OCI-M2 (cell line): ENCODE measurements around the gene LARGE1.

ENCODE experiments used
- DNase-seq: peaks from one replicate; lab custom pipeline; 2025; ENCODE audit not compliant: unreplicated experiment; lab: John Stamatoyannopoulos, UW

LARGE1 gene

DNA sequence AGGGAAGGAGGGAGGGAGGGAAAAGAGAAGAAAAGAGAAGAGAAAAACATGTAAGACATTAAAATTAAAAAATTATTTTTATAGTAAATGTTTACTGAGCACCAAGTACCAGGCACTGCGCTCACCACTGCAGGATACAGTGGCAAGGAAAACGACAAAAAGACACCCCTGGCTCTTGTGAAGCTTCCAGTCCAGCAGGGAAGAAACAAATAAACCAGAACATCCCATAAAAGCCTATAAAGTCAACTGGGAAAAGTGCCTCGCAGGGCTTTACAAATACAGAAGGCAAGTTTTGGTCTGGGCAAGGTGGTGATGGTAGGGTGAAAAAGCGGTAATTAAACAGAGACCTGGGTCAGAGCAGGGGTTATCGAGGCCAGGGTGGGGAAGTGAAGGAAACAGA is 33.6 kb downstream of the LARGE1 start:
- DNase-seq, result no peak

- DNase-seq, result no peak
Observed at GRCh38 chr22:33884829-33885228, 35.4 kb downstream of the LARGE1 start.

DNA sequence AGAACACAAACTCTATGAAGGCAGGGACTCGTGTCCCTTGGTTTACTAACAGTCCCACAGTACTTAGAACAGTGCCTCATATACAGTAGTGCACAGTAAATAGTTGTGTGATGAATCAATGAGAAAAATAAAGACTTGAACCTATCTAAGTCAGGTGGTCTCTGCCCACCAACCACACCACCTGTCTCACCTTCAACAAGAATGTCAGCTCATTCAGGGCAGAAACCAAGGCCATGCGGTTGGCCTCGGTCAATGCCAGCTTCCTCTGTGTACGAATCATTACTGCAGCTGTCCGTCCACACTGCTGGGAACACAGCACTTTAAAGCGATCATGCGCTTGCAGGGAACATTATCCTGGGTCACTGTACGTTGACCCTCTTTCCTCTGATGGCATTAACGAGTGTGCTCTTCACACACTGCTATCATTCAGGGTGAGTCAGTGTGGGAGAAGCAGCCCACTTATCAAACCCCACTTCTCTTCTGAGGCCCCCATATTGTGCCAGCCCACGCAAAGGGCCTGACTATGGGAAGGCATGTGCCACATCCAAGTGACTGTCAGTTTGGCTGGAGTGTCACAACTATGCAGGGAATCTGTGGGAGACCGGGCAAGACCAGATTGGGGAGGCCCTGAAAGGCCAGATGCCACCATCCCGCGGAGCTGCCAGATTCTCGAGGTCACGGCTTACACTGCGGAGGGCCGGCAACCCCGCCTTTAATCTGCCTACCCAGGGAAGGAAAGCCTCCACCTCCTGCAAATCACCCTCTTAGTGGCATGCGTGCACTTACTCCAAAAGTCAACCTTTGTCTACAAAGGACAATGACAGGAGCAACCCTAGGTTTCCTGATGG is 36.1 kb downstream of the LARGE1 start:
- no peak for DNase-seq

GRCh38 chr22:33883561-33883960 is 36.7 kb downstream of the LARGE1 start:
- DNase-seq, result no peak

- DNase-seq, result no peak
Observed at GRCh38 chr22:33882991-33883390, 37.3 kb downstream of the LARGE1 start.

DNA sequence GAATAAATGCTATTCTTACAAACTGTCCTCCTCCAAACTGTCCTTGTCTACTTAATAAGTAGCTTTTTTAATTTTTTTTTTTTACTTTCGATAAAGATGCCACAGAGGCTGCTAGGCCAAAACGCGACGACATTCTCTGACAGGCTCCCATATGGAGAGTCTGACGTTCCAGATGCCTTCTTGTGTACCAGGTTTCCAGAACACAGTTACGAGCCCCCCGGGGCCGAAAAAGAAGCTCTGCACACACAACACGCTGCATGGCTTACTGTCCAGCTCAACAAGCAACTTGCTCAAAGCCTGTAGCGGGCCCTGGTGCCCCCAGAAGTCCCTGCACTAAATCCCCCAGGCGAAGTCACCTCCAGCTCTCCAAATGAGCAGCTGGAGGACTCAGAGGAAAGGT is 39.3 kb downstream of the LARGE1 start:
- no peak for DNase-seq

GRCh38 chr22:33879796-33880195 is 40.5 kb downstream of the LARGE1 start:
- no peak for DNase-seq

DNA sequence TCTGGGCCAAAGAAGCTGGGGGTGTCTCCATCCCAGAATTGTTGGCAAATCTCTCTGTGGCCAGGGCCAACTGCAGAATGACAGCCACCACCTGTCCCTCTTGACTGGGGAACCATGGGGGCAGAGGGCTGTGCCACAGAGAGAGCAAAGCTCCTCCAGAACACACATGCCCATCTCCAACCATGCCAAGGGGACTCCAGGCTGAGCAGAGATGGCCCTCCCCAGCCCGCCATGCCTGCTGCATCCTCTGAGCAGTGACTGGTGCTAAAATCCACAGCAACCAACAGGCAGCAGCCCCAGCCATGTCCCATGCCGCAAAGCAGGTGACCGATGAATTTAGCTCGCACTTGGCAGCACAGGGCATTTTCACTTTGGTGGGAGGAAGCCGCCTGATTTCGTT is 45.0 kb downstream of the LARGE1 start:
- DNase-seq, result no peak

GRCh38 chr22:33874206-33874605 is 46.1 kb downstream of the LARGE1 start:
- no peak for DNase-seq

GRCh38 chr22:33873666-33874065 is 46.6 kb downstream of the LARGE1 start:
- DNase-seq, result no peak

DNA sequence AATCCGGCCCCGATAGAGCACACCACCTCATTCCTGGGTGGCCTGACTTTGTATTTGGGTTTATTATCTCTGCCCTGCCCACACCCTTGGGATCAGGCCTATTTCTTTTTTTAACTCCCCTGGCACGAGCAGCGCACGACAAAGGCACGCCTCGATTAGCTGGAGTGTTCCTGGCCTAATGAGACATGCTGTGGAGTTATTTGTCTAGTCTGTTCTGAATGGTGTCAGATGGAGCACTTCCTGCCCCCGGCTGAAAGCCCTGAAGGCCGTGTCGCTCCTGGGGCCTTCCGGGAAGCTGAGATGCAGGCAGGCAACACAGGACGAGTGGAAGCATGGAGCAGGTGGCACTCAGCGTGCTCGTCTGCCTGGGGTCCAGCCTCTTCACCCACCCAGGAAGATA is 47.1 kb downstream of the LARGE1 start:
- no peak for DNase-seq

- DNase-seq, result no peak
Observed at GRCh38 chr22:33871935-33872334, 48.3 kb downstream of the LARGE1 start.

DNA sequence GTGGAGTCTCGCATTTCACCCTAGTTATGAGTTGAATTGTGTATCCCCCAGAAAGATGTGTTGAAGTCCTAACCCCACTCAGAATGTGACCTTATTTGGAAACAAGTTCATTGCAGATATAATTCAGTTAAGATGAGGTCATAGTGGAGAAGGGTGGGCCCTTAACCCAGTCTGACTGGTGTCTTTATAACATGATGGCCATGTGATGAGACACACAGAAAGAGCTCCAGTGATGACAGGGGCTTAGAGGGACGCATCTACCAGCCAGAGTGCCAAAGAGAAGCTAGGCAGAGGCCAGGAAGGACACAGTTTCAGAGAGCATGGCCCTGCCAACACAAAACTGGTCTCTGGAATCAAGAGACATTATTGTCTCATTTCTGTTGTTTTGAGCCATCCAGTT is 50.3 kb downstream of the LARGE1 start:
- no peak for DNase-seq

GRCh38 chr22:33867971-33868370 is 52.3 kb downstream of the LARGE1 start:
- no peak for DNase-seq

GRCh38 chr22:33867118-33867866 is 53.0 kb downstream of the LARGE1 start:
- no peak for DNase-seq

DNA sequence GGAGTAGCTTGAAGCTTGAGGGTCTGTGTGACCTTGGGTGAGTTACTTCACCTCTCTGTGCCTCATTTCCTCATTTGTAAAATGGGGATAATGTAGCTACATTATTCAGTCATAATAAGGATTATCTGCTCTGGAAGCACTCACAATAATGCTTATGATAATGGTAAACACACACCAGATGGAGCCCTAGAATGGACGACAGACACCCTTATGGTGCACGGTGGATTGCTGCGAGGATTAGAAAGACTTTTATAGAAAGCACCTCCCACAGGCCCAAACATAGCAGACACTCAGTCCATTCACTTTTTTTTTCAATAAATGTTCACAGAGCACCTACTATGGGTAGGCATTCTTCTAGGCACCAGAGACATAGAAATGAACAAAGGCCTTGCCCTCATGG is 53.8 kb downstream of the LARGE1 start:
- no peak for DNase-seq

DNA sequence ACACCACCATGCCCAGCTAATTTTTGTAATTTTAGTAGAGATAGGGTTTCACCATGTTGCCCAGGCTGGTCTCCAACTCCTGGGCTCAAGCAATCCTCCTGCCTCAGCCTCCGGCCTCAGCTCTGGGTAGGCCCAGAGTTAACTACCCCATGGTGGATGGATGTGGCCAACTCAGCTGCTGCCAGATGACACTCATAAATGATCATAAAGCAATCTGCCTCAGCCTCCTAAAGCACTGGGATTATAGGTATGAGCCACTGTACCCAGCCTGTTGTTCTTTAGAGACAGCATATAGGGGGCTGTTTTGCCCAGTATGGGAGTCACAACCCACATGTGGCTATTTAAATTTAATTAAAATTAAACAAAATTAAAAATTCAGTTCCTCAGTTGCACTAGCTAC is 54.3 kb downstream of the LARGE1 start:
- DNase-seq, result no peak

DNA sequence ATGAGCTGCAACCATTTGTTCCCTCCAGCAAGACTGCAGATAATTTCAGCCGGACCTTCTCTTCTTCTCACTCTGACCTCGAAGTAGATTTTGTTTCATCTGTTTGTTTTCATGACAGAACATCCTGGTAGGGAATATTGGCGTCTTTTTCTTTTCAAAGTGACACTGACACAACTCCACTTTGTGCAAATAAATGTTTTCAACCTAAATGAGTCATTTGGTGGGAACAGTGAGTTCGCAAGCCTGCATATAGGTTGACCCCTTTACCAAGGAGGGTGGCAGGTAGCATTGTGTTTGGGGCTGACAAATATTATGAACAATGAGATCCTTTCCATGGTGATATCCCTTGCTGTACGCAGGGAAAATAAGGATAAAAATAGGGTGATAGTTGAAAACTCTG is 55.0 kb downstream of the LARGE1 start:
- DNase-seq, result no peak

DNA sequence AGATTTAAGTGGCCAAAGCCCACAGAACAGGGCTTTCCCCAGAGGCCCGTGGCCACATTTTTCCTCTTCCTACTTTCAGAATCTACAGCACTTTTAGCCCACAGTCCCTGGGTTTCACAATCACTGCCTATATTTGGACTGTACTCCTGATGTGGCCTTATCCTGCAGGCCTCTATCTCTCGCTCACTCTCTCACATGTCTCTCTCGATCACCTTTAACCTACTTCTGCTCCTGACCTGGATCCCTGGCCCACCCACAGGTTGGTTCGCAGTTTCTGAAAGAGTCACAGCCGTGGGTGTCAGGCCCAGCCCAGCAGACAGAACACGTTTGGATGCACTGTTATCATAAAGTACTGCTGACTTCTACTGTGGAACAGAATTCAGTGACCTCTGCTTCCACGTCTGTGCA is 55.5 kb downstream of the LARGE1 start:
- no peak for DNase-seq

DNA sequence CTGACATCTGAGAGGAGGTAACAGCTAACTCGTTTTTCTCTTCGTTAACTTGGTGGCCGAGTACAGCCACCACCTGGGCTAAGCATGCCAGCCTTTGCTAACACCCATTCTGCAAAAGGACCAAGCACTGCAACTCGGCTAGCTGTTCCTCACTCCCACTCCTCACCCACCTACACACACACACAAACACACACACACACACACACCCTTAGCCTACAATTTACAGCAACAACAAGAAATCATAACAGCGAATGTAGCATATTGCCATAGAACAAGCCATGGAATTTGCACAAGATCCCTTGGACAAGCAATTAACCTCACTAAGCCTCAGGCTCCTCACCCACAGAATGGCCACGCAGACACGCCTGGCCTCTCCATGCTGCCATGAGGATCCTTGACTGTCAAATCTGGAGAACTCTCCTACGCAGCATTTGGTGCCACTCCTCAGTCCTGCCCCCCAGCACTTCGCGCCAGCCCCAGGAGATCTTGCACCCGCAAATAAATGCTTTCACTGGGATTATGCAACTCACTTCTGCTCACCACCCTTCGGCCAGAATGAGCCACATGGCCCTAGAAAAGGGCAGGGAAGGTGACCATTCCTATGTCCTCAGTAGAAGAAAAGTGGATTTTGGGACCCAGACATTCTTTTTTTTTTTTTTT is 58.9 kb downstream of the LARGE1 start:
- DNase-seq, result no peak

DNA sequence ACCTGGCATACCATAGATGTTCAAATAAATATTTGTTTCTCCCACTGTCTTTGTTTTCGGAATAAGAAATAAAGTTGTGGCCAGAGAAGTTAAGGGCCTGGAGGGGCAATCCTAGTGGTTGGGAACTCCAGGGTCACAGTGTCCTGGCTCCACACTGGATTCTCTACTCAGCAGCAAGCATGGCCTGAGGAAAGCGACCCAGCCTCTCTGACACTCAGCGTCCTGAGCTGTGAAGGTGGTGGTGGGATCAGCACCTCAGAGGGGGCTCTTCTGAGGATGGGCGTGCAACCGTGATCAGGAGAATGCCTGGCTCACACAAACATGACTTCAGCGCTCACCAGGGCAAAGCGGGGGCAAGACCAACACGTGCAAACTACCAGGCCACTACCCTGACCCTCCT is 59.9 kb downstream of the LARGE1 start:
- no peak for DNase-seq

DNA sequence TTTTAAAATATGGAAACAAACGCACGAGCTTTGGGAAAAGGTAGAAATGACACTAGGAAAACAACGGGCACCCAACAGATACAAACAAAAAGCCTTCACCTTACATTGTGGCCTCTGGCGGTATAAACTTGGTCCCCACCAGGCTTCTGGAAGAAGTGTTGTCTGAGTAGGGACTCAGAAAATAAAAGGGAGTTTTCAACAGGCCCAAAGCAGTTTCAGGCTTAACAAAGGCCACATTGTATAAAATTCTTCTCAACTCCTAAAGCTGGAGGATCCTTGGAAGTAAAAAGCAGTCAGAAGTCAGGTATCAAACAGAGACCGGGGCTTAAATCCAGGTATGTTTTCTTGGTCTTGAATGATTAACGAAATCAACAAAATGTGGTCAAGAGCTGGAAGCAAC is 61.0 kb downstream of the LARGE1 start:
- DNase-seq, result no peak
